Breast epithelium (tissue), 3 donors: Measurements from ENCODE around the gene C14orf180.

ENCODE experiments used
- POLR2A ChIP-seq: fragments of 450-650 bp; IDR thresholded peaks from one replicate; pipeline ENCODE4 v1.6.1; 2016; ENCODE audit warnings: antibody characterized with exemption, mild to moderate bottlenecking, moderate library complexity
- POLR2AphosphoS5 ChIP-seq, 3 donors: sonication (generic); formaldehyde crosslinking; IDR thresholded peaks; one replicate each; pipeline ENCODE4 v1.6.1; 2017; ENCODE audit warnings: antibody characterized with exemption in 3 of 3

GRCh38 chr14:104549536-104550339 is 29.8 kb upstream of the C14orf180 start:
- TF ChIP-seq POLR2A, result no peak
- no peak for TF ChIP-seq POLR2AphosphoS5 (IDR thresholded peaks at IDR 0.05)
